K562 (cell line): ENCODE data around the gene MARVELD1. TPM values are rescaled to one million over a fixed set of nuclear protein-coding genes. Genes with fewer than 3 reads are reported as not detected.

Experiments used
- ELF2 ChIP-seq: fragments of 250-450 bp; sonication (Bioruptor Pico); IDR thresholded peaks from 2 replicates; pipeline ENCODE4 v1.5.0; 2021; ENCODE audit warnings: mild to moderate bottlenecking
- MTA3 ChIP-seq: fragments of 450-650 bp; formaldehyde crosslinking; IDR thresholded peaks from 2 replicates; pipeline ENCODE4 v1.6.1; 2017; ENCODE audit warnings: mild to moderate bottlenecking, borderline replicate concordance
- RAD51 ChIP-seq: fragments of 450-650 bp; IDR thresholded peaks from 2 replicates; pipeline ENCODE4 v1.7.1; 2016; ENCODE audit warnings: low read depth, mild to moderate bottlenecking, borderline replicate concordance
- SOX6 ChIP-seq: fragments of 450-650 bp; IDR thresholded peaks from 2 replicates; pipeline ENCODE4 v1.6.1; 2014; ENCODE audit warnings: mild to moderate bottlenecking
- ZKSCAN8 ChIP-seq: fragments of 200-800 bp; sonication (Bioruptor generic); IDR thresholded peaks from 2 replicates; pipeline ENCODE4 v1.6.1; 2016; ENCODE audit warnings: missing genetic modification characterization, missing compliant biosample characterization
- polyA plus RNA-seq, 8 experiments: library from polyadenylated mRNA; depleted of rRNA in 4 of 8; stranded (reverse) in 5 of 8; unstranded in 3 of 8; fragments of >200 nt; fragmentation: Nextera tagmentation in 2 of 8; fragmentation: Illumina TruSeq in 1 of 8; extraction: Ambion mirVana in 2 of 8; extraction: Trizol in 1 of 8; gene quantifications; 2 replicates each; pipeline versions ENCODE4 v1.2.1 to v1.2.3, GENCODE V29; 2011 to 2014; ENCODE audit warnings: inconsistent platforms in 1 of 8, missing spikeins in 1 of 8
- total RNA-seq, 7 experiments: library from RNA; depleted of rRNA in 6 of 7; stranded (reverse); fragments of >200 nt in 6 of 7; fragmentation: Illumina TruSeq in 2 of 7; extraction: Trizol in 2 of 7; gene quantifications; 2 replicates each; pipeline versions ENCODE4 v1.2.1 to v1.2.3, GENCODE V29; 2011 to 2021; ENCODE audit warnings: low replicate concordance in 1 of 7
- TF ChIP-seq, protein P1 (sequence below), 2 experiments: fragments of 450-650 bp; formaldehyde crosslinking in 1 of 2; IDR thresholded peaks; 2 replicates each; pipeline versions ENCODE4 v1.4.0 to v1.6.1; 2014 to 2020; ENCODE audit warnings: mild to moderate bottlenecking in 2 of 2, borderline replicate concordance in 1 of 2, low read depth in 1 of 2
- TF ChIP-seq, protein P2 (sequence below): fragments of 450-650 bp; IDR thresholded peaks from 2 replicates; pipeline ENCODE4 v1.6.1; 2017; ENCODE audit warnings: mild to moderate bottlenecking, moderate library complexity
- TF ChIP-seq, protein P3 (sequence below): fragments of 200-800 bp; sonication (Bioruptor generic); IDR thresholded peaks from 2 replicates; pipeline ENCODE4 v1.6.1; 2017; ENCODE audit warnings: missing genetic modification characterization, missing compliant biosample characterization

Gene MARVELD1
- total and polyA plus RNA-seq, 9 of the 15 experiments (the other 6 are each of a cell fraction or from before 2014, with no cell fraction given), result 2.7 to 12.5 (median 5.3) TPM

DNA sequence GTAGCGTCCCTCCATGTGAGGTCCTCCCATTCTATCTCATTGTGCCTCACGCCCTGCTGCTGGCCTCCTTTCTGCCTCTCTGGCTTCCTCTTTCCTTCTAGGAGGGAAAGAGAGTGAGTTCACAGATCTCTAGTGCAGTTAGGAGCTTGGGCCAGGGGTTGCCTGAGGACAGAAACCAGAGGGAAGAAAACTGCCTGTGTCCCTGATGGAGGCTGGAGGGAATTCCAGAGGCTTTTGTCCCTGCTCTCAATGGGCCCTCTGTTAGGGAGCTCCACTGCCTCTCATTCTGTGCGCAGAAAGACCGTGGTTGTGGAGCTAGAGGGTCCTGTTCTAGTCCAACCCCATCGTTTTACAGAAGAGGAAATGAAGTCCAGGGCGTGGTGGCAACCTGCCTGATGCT, 4.6 kb downstream of the MARVELD1 start (continued):
- TF ChIP-seq, protein P1, sequence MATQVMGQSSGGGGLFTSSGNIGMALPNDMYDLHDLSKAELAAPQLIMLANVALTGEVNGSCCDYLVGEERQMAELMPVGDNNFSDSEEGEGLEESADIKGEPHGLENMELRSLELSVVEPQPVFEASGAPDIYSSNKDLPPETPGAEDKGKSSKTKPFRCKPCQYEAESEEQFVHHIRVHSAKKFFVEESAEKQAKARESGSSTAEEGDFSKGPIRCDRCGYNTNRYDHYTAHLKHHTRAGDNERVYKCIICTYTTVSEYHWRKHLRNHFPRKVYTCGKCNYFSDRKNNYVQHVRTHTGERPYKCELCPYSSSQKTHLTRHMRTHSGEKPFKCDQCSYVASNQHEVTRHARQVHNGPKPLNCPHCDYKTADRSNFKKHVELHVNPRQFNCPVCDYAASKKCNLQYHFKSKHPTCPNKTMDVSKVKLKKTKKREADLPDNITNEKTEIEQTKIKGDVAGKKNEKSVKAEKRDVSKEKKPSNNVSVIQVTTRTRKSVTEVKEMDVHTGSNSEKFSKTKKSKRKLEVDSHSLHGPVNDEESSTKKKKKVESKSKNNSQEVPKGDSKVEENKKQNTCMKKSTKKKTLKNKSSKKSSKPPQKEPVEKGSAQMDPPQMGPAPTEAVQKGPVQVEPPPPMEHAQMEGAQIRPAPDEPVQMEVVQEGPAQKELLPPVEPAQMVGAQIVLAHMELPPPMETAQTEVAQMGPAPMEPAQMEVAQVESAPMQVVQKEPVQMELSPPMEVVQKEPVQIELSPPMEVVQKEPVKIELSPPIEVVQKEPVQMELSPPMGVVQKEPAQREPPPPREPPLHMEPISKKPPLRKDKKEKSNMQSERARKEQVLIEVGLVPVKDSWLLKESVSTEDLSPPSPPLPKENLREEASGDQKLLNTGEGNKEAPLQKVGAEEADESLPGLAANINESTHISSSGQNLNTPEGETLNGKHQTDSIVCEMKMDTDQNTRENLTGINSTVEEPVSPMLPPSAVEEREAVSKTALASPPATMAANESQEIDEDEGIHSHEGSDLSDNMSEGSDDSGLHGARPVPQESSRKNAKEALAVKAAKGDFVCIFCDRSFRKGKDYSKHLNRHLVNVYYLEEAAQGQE (IDR thresholded peaks at IDR 0.05; ENCODE audit: borderline replicate concordance), result no peak
- TF ChIP-seq, protein P1 (CRISPR knock-in tag; IDR thresholded peaks at IDR 0.05; ENCODE audit: low read depth), result no peak
- TF ChIP-seq, protein P2, sequence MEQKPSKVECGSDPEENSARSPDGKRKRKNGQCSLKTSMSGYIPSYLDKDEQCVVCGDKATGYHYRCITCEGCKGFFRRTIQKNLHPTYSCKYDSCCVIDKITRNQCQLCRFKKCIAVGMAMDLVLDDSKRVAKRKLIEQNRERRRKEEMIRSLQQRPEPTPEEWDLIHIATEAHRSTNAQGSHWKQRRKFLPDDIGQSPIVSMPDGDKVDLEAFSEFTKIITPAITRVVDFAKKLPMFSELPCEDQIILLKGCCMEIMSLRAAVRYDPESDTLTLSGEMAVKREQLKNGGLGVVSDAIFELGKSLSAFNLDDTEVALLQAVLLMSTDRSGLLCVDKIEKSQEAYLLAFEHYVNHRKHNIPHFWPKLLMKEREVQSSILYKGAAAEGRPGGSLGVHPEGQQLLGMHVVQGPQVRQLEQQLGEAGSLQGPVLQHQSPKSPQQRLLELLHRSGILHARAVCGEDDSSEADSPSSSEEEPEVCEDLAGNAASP, result peak; percentile 68
- TF ChIP-seq, protein P3, sequence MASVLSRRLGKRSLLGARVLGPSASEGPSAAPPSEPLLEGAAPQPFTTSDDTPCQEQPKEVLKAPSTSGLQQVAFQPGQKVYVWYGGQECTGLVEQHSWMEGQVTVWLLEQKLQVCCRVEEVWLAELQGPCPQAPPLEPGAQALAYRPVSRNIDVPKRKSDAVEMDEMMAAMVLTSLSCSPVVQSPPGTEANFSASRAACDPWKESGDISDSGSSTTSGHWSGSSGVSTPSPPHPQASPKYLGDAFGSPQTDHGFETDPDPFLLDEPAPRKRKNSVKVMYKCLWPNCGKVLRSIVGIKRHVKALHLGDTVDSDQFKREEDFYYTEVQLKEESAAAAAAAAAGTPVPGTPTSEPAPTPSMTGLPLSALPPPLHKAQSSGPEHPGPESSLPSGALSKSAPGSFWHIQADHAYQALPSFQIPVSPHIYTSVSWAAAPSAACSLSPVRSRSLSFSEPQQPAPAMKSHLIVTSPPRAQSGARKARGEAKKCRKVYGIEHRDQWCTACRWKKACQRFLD, result no peak
- no peak for TF ChIP-seq RAD51
- TF ChIP-seq MTA3, result 0 out of 2 replicates have a peak, but pooled peaks have one; percentile 16
- TF ChIP-seq SOX6, result 0 out of 2 replicates have a peak, but pooled peaks have one; percentile 41
- no peak for TF ChIP-seq ZKSCAN8
- TF ChIP-seq ELF2 (CRISPR knock-in tag), result no peak
